ENCODE results near the gene GNG13.

DNA sequence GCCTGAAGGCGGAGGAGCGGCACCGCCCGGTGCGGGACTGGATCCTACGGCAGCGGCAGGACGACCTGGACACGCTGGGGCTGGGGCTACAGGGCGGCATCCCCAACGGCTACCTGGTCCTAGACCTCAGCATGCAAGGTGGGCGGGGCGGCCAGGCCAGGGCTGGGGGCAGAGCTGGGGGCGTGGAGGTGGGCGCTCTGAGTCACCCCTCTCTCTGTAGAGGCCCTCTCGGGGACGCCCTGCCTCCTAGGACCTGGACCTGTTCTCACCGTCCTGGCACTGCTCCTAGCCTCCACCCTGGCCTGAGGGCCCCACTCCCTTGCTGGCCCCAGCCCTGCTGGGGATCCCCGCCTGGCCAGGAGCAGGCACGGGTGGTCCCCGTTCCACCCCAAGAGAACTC is 32.1 kb downstream of the GNG13 start:
- TF ChIP-seq POLR2A (IDR thresholded peaks at IDR 0.05), result no peak
- TF ChIP-seq, protein P1, sequence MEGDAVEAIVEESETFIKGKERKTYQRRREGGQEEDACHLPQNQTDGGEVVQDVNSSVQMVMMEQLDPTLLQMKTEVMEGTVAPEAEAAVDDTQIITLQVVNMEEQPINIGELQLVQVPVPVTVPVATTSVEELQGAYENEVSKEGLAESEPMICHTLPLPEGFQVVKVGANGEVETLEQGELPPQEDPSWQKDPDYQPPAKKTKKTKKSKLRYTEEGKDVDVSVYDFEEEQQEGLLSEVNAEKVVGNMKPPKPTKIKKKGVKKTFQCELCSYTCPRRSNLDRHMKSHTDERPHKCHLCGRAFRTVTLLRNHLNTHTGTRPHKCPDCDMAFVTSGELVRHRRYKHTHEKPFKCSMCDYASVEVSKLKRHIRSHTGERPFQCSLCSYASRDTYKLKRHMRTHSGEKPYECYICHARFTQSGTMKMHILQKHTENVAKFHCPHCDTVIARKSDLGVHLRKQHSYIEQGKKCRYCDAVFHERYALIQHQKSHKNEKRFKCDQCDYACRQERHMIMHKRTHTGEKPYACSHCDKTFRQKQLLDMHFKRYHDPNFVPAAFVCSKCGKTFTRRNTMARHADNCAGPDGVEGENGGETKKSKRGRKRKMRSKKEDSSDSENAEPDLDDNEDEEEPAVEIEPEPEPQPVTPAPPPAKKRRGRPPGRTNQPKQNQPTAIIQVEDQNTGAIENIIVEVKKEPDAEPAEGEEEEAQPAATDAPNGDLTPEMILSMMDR (IDR thresholded peaks at IDR 0.05), result no peak

Data from adrenal gland (tissue), 5 donors.